Loucy (cell line): ENCODE measurements around the gene IL36RN.

Source experiments
- H2AFZ ChIP-seq: fragments of 200-600 bp; sonication (generic); 2 replicates; pipeline ENCODE4 v1.6.0; 2016; ENCODE audit warnings: antibody characterized with exemption, mild to moderate bottlenecking, low read length, moderate library complexity
- H3F3A ChIP-seq: fragments of 200-600 bp; 2 replicates; pipeline ENCODE4 v1.6.0; 2016; ENCODE audit warnings: antibody characterized with exemption, low read depth, mild to moderate bottlenecking
- H3K27me3 ChIP-seq: fragments of 200-600 bp; sonication (generic); 2 replicates; pipeline ENCODE4 v1.6.1; 2014; ENCODE audit warnings: low read length, mild to moderate bottlenecking; ENCODE audit not compliant: insufficient read depth, poor library complexity, severe bottlenecking
- H3K36me3 ChIP-seq: fragments of 200-600 bp; sonication (generic); 2 replicates; pipeline ENCODE4 v1.6.1; 2016; ENCODE audit warnings: low read length; ENCODE audit not compliant: insufficient read depth
- H3K4me1 ChIP-seq: fragments of 200-600 bp; sonication (generic); 2 replicates; pipeline ENCODE4 v1.5.1; 2014; ENCODE audit warnings: low read length, mild to moderate bottlenecking; ENCODE audit not compliant: insufficient read depth, poor library complexity, severe bottlenecking
- H3K4me2 ChIP-seq: fragments of 200-600 bp; sonication (generic); 2 replicates; pipeline ENCODE4 v1.6.0; 2014; ENCODE audit warnings: antibody characterized with exemption, low read length, low read depth, mild to moderate bottlenecking; ENCODE audit not compliant: poor library complexity, severe bottlenecking
- H3K4me3 ChIP-seq: fragments of 200-600 bp; sonication (generic); 2 replicates; pipeline ENCODE4 v1.5.1; 2014; ENCODE audit warnings: low read length, mild to moderate bottlenecking, mixed read lengths; ENCODE audit not compliant: poor library complexity, severe bottlenecking
- H3K79me2 ChIP-seq: fragments of 200-600 bp; sonication (generic); 2 replicates; pipeline ENCODE4 v1.6.1; 2014; ENCODE audit warnings: low read length; ENCODE audit not compliant: insufficient read depth
- H3K9ac ChIP-seq: fragments of 200-600 bp; sonication (generic); 2 replicates; pipeline ENCODE4 v1.6.0; 2014; ENCODE audit warnings: mild to moderate bottlenecking, low read depth, low read length, moderate library complexity; ENCODE audit not compliant: poor library complexity, severe bottlenecking
- H3K9me2 ChIP-seq: fragments of 200-600 bp; sonication (generic); replicated peaks from 2 replicates; pipeline ENCODE4 v1.6.1; 2016; ENCODE audit warnings: low read depth, low read length, mixed read lengths
- H3K9me3 ChIP-seq: fragments of 200-600 bp; sonication (generic); 2 replicates; pipeline ENCODE4 v1.6.1; 2014; ENCODE audit warnings: mild to moderate bottlenecking, antibody characterized with exemption, low read length, low read depth; ENCODE audit not compliant: insufficient read depth
- H4K20me1 ChIP-seq: fragments of 200-600 bp; sonication (generic); 2 replicates; pipeline ENCODE4 v1.6.0; 2014; ENCODE audit warnings: antibody characterized with exemption, low read length, mild to moderate bottlenecking; ENCODE audit not compliant: insufficient read depth, poor library complexity, severe bottlenecking
- CTCF ChIP-seq: fragments of 200-600 bp; sonication (generic); conservative IDR thresholded peaks from 2 replicates; pipeline ENCODE4 v1.5.1; 2014; ENCODE audit warnings: mild to moderate bottlenecking, antibody characterized with exemption, low read length
- EZH2phosphoT487 ChIP-seq: fragments of 200-600 bp; IDR thresholded peaks from 2 replicates; pipeline ENCODE4 v1.6.1; 2018; ENCODE audit warnings: antibody characterized with exemption, mild to moderate bottlenecking, moderate library complexity, borderline replicate concordance

Gene IL36RN

GRCh38 chr2:113084249-113085000 lies 25.4 kb downstream of the IL36RN start:
- Histone ChIP-seq H3K27me3 (no peaks in the 10 kb centered on the region), H2AFZ (no peak overlapping the region), H4K20me1 (no peaks in the 10 kb centered on the region), H3K9me3 (no peaks in the 10 kb centered on the region), H3K36me3 (no peaks in the 10 kb centered on the region), H3K9ac (no peak overlapping the region), H3K9me2 (no peaks in the 10 kb centered on the region), H3K79me2 (no peaks in the 10 kb centered on the region), H3K4me1 (no peaks in the 10 kb centered on the region), H3K4me2 (no peak overlapping the region), H3F3A (no peaks in the 10 kb centered on the region), H3K4me3 (no peak overlapping the region)
- TF ChIP-seq CTCF (peak; percentile 73), EZH2phosphoT487 (no peak)

DNA sequence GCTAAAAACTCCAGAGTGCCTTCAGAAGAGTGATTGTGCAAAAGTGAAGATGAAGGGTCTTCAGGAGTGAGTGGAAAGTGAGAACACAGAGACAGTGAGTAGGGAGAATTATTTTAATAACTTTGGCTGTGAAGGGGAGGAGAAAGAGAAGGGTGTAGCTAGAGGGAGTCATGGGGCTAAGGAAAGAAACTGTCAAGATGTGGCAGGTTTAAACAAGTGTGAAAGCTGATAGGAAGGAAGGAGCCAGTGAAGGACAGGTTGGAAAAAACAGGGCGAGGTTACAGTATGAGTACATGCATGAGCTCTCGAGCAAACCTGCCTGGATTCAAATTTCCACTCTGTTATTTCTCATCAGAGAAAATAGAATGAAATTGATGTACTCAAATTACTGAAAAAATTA lies 26.5 kb downstream of the IL36RN start:
- Histone ChIP-seq H3K79me2 (no peaks in the 10 kb centered on the region), H3K4me1 (no peaks in the 10 kb centered on the region), H3F3A (no peaks in the 10 kb centered on the region), H3K36me3 (no peaks in the 10 kb centered on the region), H2AFZ (no peak overlapping the region), H3K9ac (no peak overlapping the region), H3K4me2 (no peak overlapping the region), H3K4me3 (no peak overlapping the region), H3K9me2 (no peaks in the 10 kb centered on the region), H4K20me1 (no peaks in the 10 kb centered on the region), H3K9me3 (no peaks in the 10 kb centered on the region), H3K27me3 (no peaks in the 10 kb centered on the region)
- no peak for TF ChIP-seq CTCF
- no peak for TF ChIP-seq EZH2phosphoT487

DNA sequence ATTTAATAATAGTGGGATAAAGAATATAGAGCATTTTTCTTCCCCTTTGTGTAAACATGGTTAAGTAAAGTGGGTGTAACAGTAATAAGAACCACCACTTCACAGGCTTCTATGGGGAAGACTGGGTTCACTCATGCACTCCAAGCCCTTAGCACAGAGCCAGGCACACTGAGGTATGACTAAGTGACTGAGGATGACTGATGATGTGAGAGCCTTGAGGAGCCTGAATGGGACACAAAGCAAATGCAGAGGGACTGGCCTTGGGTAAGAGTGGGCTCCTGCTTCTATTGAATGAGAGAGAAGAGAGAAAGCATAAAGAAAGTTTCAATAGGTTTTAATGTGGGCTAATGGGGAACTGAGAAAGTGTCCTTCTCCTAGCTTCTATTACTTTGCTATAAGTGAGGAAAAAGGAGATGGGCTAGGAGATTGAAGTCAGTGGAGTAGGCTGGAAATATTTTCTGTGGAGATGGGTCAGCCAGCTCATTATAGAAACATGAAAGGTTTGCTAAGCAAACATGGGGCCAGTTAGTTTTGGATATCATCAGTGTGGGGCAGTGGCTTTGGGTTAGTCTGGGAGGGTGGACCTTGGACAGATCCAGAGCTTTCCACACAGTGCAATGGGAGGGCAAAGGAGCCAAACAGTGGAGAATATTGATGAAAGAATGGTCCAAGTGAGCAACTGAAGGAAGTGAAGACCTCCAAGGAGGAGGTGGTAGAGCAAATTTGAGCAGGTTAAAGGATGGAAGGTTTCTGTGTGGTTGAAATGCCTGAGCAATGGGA lies 29.4 kb downstream of the IL36RN start:
- Histone ChIP-seq H3K27me3 (no peaks in the 10 kb centered on the region), H3K79me2 (no peaks in the 10 kb centered on the region), H3K4me1 (no peaks in the 10 kb centered on the region), H3K4me3 (no peak overlapping the region), H2AFZ (no peak overlapping the region), H3K9me2 (no peaks in the 10 kb centered on the region), H3F3A (no peaks in the 10 kb centered on the region), H3K36me3 (no peaks in the 10 kb centered on the region), H4K20me1 (no peaks in the 10 kb centered on the region), H3K9me3 (no peaks in the 10 kb centered on the region), H3K9ac (no peak overlapping the region), H3K4me2 (no peak overlapping the region)
- TF ChIP-seq EZH2phosphoT487 = no peak
- no peak for TF ChIP-seq CTCF
